GM21390 (cell line): ENCODE data around the gene DGKG.
A peak's percentile ranks its signal among the peaks of the same experiment; 100 is the strongest.

Experiments used
- ATAC-seq: cut with Tn5 transposase; IDR thresholded peaks from one replicate; pipeline ENCODE4 v1.9.1; 2021; ENCODE audit not compliant: unreplicated experiment

DGKG gene

GRCh38 chr3:186281176-186281575 is 80.9 kb downstream of the DGKG start:
- ATAC-seq = no peak

GRCh38 chr3:186280737-186281136 is 81.3 kb downstream of the DGKG start:
- ATAC-seq = no peak

GRCh38 chr3:186277268-186277909 is 84.6 kb downstream of the DGKG start:
- no peak for ATAC-seq

- no peak for ATAC-seq
Observed at GRCh38 chr3:186275436-186275835, 86.6 kb downstream of the DGKG start.

GRCh38 chr3:186273586-186273985 is 88.4 kb downstream of the DGKG start:
- ATAC-seq = no peak

GRCh38 chr3:186270701-186271100 is 91.3 kb downstream of the DGKG start:
- no peak for ATAC-seq

- ATAC-seq = no peak
Observed at GRCh38 chr3:186268616-186269448, 93.2 kb downstream of the DGKG start.

GRCh38 chr3:186267758-186268157 is 94.3 kb downstream of the DGKG start:
- no peak for ATAC-seq

GRCh38 chr3:186264608-186265400 is 97.2 kb downstream of the DGKG start:
- no peak for ATAC-seq

GRCh38 chr3:186261638-186262037 is 100.4 kb downstream of the DGKG start:
- ATAC-seq = no peak

- ATAC-seq = no peak
Observed at GRCh38 chr3:186260726-186261125, 101.3 kb downstream of the DGKG start.

- ATAC-seq = peak; percentile 68
Observed at GRCh38 chr3:186259612-186260383, 102.2 kb downstream of the DGKG start.

- no peak for ATAC-seq
Observed at GRCh38 chr3:186258968-186259367, 103.1 kb downstream of the DGKG start.

GRCh38 chr3:186257866-186258265 is 104.2 kb downstream of the DGKG start:
- ATAC-seq = no peak

GRCh38 chr3:186255703-186256331 is 106.2 kb downstream of the DGKG start:
- no peak for ATAC-seq

GRCh38 chr3:186254676-186255650 is 107.1 kb downstream of the DGKG start:
- ATAC-seq = peak; percentile 70

GRCh38 chr3:186251948-186252619 is 110.0 kb downstream of the DGKG start:
- no peak for ATAC-seq

GRCh38 chr3:186248850-186249249 is 113.2 kb downstream of the DGKG start:
- ATAC-seq = no peak
